SK-N-SH (cell line): ENCODE results near the gene ARF1. TPM values are rescaled to one million over a fixed set of nuclear protein-coding genes. Genes with fewer than 3 reads are reported as not detected.

Experiments
- CTCF ChIA-PET: fragments of 300-600, 350-600 bp; formaldehyde crosslinking; extraction: SDS; loops from one replicate; lab custom pipeline; 2021; lab: Yijun Ruan, JAX
- POLR2A ChIA-PET: fragments of 350-600 bp; sonication (Branson Sonifier 250); formaldehyde crosslinking; extraction: SDS; loops from one replicate; lab custom pipeline; 2020; ENCODE audit warnings: antibody characterized with exemption, inconsistent platforms; lab: Yijun Ruan, JAX
- DNase-seq: peaks from one replicate; pipeline ENCODE4 v3.0.0; 2012
- H2AFZ ChIP-seq: fragments of 200-600 bp; sonication (generic); 2 replicates; pipeline ENCODE4 v1.8.1; 2016; ENCODE audit warnings: antibody characterized with exemption, mild to moderate bottlenecking, low read depth
- H3F3A ChIP-seq: fragments of 200-600 bp; sonication (generic); replicated peaks from 2 replicates; pipeline ENCODE3; 2016; ENCODE audit warnings: antibody characterized with exemption, mild to moderate bottlenecking; ENCODE audit not compliant: insufficient read depth
- H3K27ac ChIP-seq, 2 experiments: fragments of 200-500 bp in 1 of 2; fragments of 200-600 bp in 1 of 2; sonication (Bioruptor generic) in 1 of 2; sonication (generic), shearing (Covaris generic) in 1 of 2; 2 replicates each; pipeline versions ENCODE4 v1.5.1 to v1.6.1; 2014 to 2016; ENCODE audit warnings: low read depth in 2 of 2, inconsistent platforms in 1 of 2, low read length in 1 of 2, mild to moderate bottlenecking in 1 of 2, mixed read lengths in 1 of 2
- H3K27me3 ChIP-seq: fragments of 200-600 bp; sonication (generic), shearing (Covaris generic); 2 replicates; pipeline ENCODE4 v1.6.1; 2016; ENCODE audit warnings: mixed run types; ENCODE audit not compliant: insufficient read depth
- H3K36me3 ChIP-seq, 2 experiments: fragments of 200-500 bp in 1 of 2; fragments of 200-600 bp in 1 of 2; sonication (Bioruptor generic) in 1 of 2; sonication (generic) in 1 of 2; replicated peaks in 1 of 2; 2 replicates each; pipeline versions ENCODE3 to v1.5.1; 2014 to 2016; ENCODE audit warnings: low read length in 1 of 2, mild to moderate bottlenecking in 1 of 2; ENCODE audit not compliant: insufficient read depth in 2 of 2, control insufficient read depth in 1 of 2
- H3K4me1 ChIP-seq, 2 experiments: fragments of 200-500 bp in 1 of 2; fragments of 200-600 bp in 1 of 2; sonication (Bioruptor generic) in 1 of 2; sonication (generic), shearing (Covaris generic) in 1 of 2; 2 replicates each; pipeline versions ENCODE4 v1.5.1 to v1.6.1; 2014 to 2016; ENCODE audit warnings: low read depth in 1 of 2, low read length in 1 of 2, mixed run types in 1 of 2; ENCODE audit not compliant: insufficient read depth in 2 of 2, control insufficient read depth in 1 of 2
- H3K4me2 ChIP-seq: fragments of 200-600 bp; sonication (generic), shearing (Covaris generic); 2 replicates; pipeline ENCODE4 v1.6.1; 2017; ENCODE audit warnings: mixed run types
- H3K4me3 ChIP-seq, 2 experiments: fragments of 200-500 bp in 1 of 2; fragments of 200-600 bp in 1 of 2; sonication (Bioruptor generic) in 1 of 2; sonication (generic), shearing (Covaris generic) in 1 of 2; 2 replicates each; pipeline versions ENCODE4 v1.5.1 to v1.8.1; 2014 to 2016; ENCODE audit warnings: low read depth in 2 of 2, inconsistent platforms in 1 of 2, low read length in 1 of 2, mild to moderate bottlenecking in 1 of 2, mixed read lengths in 1 of 2, moderate library complexity in 1 of 2
- H3K79me2 ChIP-seq: fragments of 200-600 bp; sonication (generic); 2 replicates; pipeline ENCODE4 v1.8.1; 2017; ENCODE audit warnings: mild to moderate bottlenecking; ENCODE audit not compliant: insufficient read depth
- H3K9ac ChIP-seq: fragments of 200-600 bp; sonication (generic); 2 replicates; pipeline ENCODE4 v1.6.1; 2017; ENCODE audit warnings: mixed run types
- H3K9me2 ChIP-seq: fragments of 200-600 bp; sonication (generic); 2 replicates; pipeline ENCODE4 v1.6.1; 2017; ENCODE audit warnings: mixed run types
- H3K9me3 ChIP-seq: fragments of 200-600 bp; sonication (generic); 2 replicates; pipeline ENCODE4 v1.6.1; 2017; ENCODE audit warnings: mixed run types, mild to moderate bottlenecking, moderate library complexity
- H4K20me1 ChIP-seq: fragments of 200-600 bp; sonication (generic); 2 replicates; pipeline ENCODE4 v1.6.1; 2017; ENCODE audit warnings: mild to moderate bottlenecking, mixed run types; ENCODE audit not compliant: insufficient read depth
- CHD2 ChIP-seq: fragments of 150-350 bp; IDR thresholded peaks from 2 replicates; pipeline ENCODE4 v1.6.1; 2018; ENCODE audit warnings: low read length; ENCODE audit not compliant: partially characterized antibody
- CTCF ChIP-seq: fragments of 200-600 bp; sonication (generic); IDR thresholded peaks from 2 replicates; pipeline ENCODE4 v1.6.1; 2017; ENCODE audit warnings: antibody characterized with exemption, mild to moderate bottlenecking, moderate library complexity
- ELF1 ChIP-seq: IDR thresholded peaks from 2 replicates; pipeline ENCODE4 v1.4.0; 2012
- EP300 ChIP-seq, 2 experiments: IDR thresholded peaks; 2 replicates each; pipeline versions ENCODE4 v1.4.0 to v1.6.1; 2012; ENCODE audit warnings: borderline replicate concordance in 1 of 2, low read depth in 1 of 2, low read length in 1 of 2
- FOSL2 ChIP-seq: IDR thresholded peaks from 2 replicates; pipeline ENCODE4 v1.4.0; 2012; ENCODE audit warnings: low read depth, mild to moderate bottlenecking, moderate library complexity, borderline replicate concordance
- FOXJ3 ChIP-seq: sonication (generic); formaldehyde crosslinking; IDR thresholded peaks from 2 replicates; pipeline ENCODE4 v1.5.1; 2020; ENCODE audit warnings: mild to moderate bottlenecking, missing genetic modification reagents
- FOXM1 ChIP-seq: IDR thresholded peaks from 2 replicates; pipeline ENCODE4 v1.4.0; 2012; ENCODE audit warnings: low read depth, mild to moderate bottlenecking
- GATA2 ChIP-seq: sonication (generic); formaldehyde crosslinking; IDR thresholded peaks from 2 replicates; pipeline ENCODE4 v1.5.0; 2020; ENCODE audit warnings: mild to moderate bottlenecking, missing genetic modification reagents
- IRF3 ChIP-seq: fragments of 150-350 bp; IDR thresholded peaks from 2 replicates; pipeline ENCODE4 v1.6.1; 2016; ENCODE audit warnings: mild to moderate bottlenecking, low read depth, low read length
- JUND ChIP-seq: IDR thresholded peaks from 2 replicates; pipeline ENCODE4 v1.4.0; 2012
- MAX ChIP-seq: IDR thresholded peaks from 2 replicates; pipeline ENCODE4 v1.4.0; 2012; ENCODE audit warnings: low read depth
- MEF2A ChIP-seq: IDR thresholded peaks from 2 replicates; pipeline ENCODE4 v1.4.0; 2012; ENCODE audit warnings: low read depth, borderline replicate concordance
- NFIC ChIP-seq: IDR thresholded peaks from 2 replicates; pipeline ENCODE4 v1.4.0; 2012; ENCODE audit warnings: borderline replicate concordance
- NRF1 ChIP-seq: IDR thresholded peaks from 2 replicates; pipeline ENCODE4 v1.6.1; 2012; ENCODE audit warnings: low read depth, mild to moderate bottlenecking, low read length
- RAD21 ChIP-seq: IDR thresholded peaks from 2 replicates; pipeline ENCODE4 v1.6.1; 2012; ENCODE audit warnings: mild to moderate bottlenecking, low read length
- RXRA ChIP-seq: IDR thresholded peaks from 2 replicates; pipeline ENCODE4 v1.4.0; 2012; ENCODE audit warnings: low read depth, mild to moderate bottlenecking, borderline replicate concordance
- TCF12 ChIP-seq: IDR thresholded peaks from 2 replicates; pipeline ENCODE4 v1.4.0; 2012
- YY1 ChIP-seq: IDR thresholded peaks from 2 replicates; pipeline ENCODE4 v1.4.0; 2012; ENCODE audit warnings: low read depth, mild to moderate bottlenecking
- ZBTB33 ChIP-seq: IDR thresholded peaks from 2 replicates; pipeline ENCODE4 v1.4.0; 2012; ENCODE audit warnings: low read depth, borderline replicate concordance
- WGBS: methylation state at CpG from one replicate; pipeline ENCODE4 v1.1.6; 2017; ENCODE audit warnings: low lambda C conversion rate; 5-methylcytosine and 5-hydroxymethylcytosine counted together
- polyA plus RNA-seq, 3 experiments: library from polyadenylated mRNA; depleted of rRNA; stranded (reverse); fragments of >200 nt; gene quantifications; 2 replicates each; pipeline ENCODE4 v1.2.3, GENCODE V29; 2012

Gene ARF1
- polyA plus RNA-seq, 1 of the 3 experiments (the other 2 are of a cell fraction): 713 TPM

GRCh38 chr1:228062085-228062791 is 20.3 kb upstream of the ARF1 start:
- H3K79me2 ChIP-seq: no peaks in the 10 kb centered on the region
- TF ChIP-seq NRF1 (no peak), FOXJ3 (CRISPR knock-in tag) (no peak), MEF2A (no peak), CHD2 (no peak), FOXM1 (no peak), ZBTB33 (no peak), MAX (no peak), YY1 (no peak), JUND (no peak), NFIC (no peak), RAD21 (no peak), TCF12 (no peak), FOSL2 (no peak), IRF3 (no peak), GATA2 (no peak), EP300 (IDR thresholded peaks at IDR 0.05; ENCODE audit: borderline replicate concordance in 1 of 2, low read depth in 1 of 2, low read length in 1 of 2) (no peak), ELF1 (no peak), RXRA (no peak), CTCF (no peak)
- TF ChIP-seq, all 33 proteins: peak for 0
- Histone ChIP-seq H3K27me3 (peaks cover 36% of the 10 kb centered on the region; the same call in 1 of the 2 replicates), H3K36me3 (no peaks in the 10 kb centered on the region), H3K27ac (no peak overlapping the region), H3K4me3 (no peak overlapping the region), H3K9ac (no peak overlapping the region), H3K9me3 (no peaks in the 10 kb centered on the region), H2AFZ (no peak overlapping the region), H4K20me1 (no peaks in the 10 kb centered on the region), H3K4me2 (no peak overlapping the region), H3F3A (no peaks in the 10 kb centered on the region), H3K9me2 (no peaks in the 10 kb centered on the region), H3K4me1 (peaks cover 0 to 3% of the 10 kb centered on the region in 2 experiments; a peak in 2 of 4 replicates)
- 61% methylated on average over 2 of the region's 9 CpGs for WGBS
- POLR2A ChIA-PET: no interaction called here
- CTCF ChIA-PET: interaction anchor here (1.9 kb wide), 1 partner anchor 58 kb away, joined by 4 read pairs; no protein-coding TSS in a partner anchor
- no peak for DNase-seq
